CD4-positive, alpha-beta T cell treated with Interleukin-17A for 4 hours (primary cell): Measurements from ENCODE around the gene PLA2G4C.

Source experiments
- DNase-seq: peaks from one replicate; pipeline ENCODE4 v3.0.0-alpha.2; 2020; ENCODE audit warnings: mixed read lengths

The PLA2G4C gene

DNA sequence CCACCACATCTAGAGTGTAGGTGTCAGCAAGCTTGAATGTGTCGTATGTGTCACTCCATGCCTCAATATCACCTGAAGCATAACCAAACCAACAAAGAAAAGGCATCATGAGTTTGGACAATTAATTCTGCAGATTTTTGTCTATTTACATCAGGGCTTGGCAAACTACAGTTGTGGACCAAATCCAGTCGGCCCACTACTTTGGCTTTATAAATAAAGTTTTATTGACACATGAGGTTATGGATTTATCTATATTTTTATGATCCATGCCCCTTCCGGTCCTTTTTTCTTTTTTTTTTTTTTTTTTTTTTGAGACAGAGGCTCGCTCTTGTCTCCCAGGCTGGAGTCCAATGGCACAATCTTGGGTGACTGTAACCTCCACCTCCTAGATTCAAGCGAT is 57.5 kb downstream of the PLA2G4C start:
- DNase-seq: no peak

DNA sequence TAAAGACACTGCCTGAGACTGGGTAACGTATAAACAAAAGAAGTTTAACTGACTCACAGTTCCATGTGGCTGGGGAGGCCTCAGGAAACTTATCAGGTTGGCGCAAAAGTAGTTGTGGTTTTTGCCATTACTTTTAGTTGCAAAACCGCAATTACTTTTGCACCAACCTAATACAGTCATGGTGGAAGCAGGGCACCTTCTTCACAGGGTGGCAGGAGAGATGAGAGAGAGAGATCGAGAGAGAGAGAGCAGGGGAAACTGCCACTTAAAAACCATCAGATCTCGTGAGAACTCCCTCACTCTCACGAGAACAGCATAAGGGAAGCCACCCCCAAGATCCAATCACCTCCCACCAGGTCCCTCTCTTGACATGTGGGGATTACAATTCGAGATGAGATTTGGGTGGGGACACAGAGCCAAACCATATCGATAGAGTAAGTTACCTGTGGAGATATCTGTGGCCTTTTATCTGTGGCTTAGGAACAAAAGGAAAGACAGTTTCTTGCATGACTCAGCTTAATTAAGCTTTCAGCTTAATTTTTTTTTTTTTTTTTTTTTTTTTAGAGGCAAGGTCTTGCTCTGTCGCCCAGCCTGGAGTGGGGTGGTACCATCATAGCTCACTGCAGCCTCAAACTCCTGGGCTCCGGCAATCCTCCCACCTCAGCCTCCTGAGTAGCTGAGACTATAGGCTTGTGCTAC is 59.1 kb downstream of the PLA2G4C start:
- DNase-seq: no peak

DNA sequence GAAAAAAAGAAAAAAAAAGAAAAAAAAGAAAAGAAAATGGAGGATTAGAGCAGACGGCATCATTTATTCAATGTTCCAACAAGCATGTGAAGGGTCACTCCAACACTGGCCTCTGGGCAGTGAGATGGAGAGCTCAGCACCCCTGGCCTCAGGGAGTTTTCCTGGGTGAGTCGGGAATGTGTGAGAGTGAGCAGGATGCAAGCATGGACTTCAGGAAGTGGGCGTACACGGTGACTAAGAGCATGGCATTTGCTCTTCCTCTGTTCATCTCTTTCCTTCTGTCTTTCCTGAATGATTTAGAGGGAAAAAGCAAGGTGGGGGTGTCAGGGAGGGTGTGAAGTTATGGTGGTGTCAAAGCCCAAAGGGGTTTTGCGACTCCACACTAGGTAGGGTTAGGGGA is 66.1 kb downstream of the PLA2G4C start:
- no peak for DNase-seq

DNA sequence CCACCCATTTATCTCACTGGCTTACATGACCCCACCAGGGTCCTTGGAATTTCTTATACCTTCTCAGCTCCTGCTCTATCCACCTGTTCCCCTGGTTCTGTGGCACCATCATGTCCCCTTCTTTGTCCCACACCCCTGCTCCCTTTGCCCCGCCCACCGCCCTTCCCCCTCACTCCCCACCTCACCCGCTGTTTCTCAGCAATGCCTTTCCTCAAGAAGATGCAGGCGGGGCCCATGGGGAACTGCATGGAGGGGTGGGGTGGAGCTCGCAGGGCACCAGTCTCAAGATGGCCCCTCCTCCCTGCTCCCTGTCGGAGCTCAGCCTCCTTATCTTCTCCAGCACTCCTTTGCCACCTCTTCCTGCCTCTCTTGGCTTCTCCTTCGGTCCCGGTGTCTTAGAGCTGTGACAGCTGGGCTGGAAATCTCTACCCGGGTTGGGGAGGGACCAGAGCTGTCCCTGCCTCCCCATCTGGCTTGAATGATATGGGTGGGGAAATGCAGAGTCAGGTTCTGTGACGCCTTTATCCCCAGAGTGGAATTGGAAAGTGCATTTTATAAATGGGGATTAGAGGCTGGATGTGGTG is 66.8 kb downstream of the PLA2G4C start, which contains the start of gene CABP5:
Gene CABP5 (minus strand): TSS at position 405 of the 584 bp plus-strand sequence. CDS start 157 bp downstream, at position 248.
- DNase-seq: no peak

DNA sequence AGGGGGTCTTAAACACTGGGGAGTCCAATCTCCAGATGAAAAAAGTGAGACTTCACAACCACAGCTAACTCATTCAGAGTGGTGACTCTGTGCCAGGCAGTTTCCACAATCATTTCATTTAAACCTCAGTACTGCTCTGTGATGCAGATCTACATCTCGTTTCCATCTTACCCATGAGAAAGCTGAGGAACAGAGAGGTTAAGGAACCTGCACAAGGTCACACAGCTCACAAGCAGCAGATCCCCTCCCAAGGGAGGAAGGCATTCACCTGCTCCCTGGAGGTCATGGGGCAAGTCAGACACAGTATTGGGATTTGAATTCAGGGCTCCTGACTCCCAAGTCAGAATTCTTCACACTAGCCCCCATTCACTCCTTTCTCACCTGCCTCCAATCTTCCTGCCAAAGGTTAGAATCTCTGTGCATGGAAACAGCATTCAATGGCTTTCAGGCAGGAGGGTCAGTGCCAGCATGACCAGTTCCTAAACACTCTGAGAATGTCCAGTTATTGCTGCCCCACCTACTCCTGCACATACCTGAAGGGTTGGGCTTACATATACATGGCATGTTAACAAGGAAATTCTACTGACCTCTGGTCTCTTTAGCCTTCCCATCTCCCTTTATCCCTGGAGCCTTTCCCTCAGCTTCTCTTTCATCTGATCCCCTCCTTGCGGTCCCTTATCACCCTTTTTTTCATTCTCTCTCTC is 68.6 kb downstream of the PLA2G4C start:
- DNase-seq: no peak

DNA sequence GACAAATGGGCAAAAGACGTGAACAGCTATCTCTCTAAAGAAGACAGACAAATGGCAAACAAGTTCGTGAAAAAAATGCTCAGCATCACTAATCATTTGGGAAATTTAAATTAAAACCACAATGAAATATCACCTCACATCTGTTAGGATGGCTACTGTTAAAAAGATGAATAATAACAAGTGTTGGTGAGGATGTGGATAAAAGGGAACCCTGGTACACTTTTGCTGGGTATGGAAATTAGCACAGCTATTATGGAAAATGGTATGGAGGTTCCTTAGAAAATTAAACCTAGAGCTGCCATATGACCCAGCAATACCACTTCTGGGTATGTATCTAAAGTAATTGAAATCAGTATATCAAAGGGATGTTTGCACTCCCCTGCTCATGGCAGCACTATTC is 73.9 kb downstream of the PLA2G4C start:
- no peak for DNase-seq

DNA sequence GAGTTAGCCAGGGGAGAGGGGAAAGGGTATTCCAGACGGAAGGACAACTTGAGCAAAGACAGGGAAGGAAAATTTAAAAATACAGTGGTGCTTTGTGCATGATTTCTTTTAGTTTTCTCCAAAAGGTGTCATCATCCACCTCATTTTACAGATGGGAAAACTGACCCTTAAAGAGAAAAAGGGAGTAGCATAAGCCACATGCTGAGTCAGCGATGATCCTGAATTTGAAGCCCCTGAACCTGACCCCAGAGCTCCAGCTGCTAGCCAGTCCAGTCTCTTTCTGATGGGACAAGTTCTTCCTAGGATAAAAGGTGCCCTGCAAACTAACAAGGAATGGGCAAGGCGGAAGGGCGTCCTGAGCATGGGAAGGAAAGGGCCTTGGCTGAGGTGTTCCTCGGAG is 77.0 kb downstream of the PLA2G4C start:
- DNase-seq: no peak

DNA sequence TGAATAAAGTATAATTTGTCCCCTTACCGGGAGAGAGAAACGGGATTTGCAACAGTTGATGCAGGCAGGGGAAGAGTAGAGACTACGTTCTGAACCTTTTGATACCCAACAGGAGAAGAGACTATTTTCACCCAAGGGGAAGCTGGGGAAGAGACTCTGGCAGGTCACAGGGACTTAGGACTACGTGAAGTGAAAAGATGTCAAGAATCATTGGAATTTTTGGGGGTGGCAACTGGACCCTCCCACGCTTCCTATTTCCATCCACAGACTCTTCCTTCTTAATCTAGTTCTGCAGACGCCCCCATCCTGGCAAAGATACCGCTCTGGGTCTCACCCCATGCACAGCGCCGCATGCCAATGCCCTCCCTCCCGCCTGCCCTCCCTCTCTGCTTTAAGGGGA is 80.5 kb downstream of the PLA2G4C start:
- no peak for DNase-seq

DNA sequence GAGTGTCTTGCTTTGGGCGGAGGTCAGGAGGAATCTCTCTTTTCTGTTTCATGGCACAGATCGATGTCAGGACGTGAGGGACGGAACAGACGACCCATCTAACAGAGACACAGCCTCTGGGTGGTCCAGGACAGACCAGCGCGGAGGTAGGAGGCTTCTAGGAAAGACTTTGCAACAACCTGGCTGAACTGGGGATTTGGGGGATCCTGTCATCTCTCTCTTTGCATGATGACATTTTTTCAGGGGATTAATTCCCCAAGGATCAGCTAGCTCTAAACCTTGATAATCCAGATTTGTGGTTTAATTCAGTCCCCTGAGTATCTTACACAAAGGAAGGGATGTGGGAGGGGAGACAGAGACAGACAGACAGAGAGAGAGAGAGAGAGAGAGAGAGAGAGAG is 81.2 kb downstream of the PLA2G4C start:
- DNase-seq: no peak

DNA sequence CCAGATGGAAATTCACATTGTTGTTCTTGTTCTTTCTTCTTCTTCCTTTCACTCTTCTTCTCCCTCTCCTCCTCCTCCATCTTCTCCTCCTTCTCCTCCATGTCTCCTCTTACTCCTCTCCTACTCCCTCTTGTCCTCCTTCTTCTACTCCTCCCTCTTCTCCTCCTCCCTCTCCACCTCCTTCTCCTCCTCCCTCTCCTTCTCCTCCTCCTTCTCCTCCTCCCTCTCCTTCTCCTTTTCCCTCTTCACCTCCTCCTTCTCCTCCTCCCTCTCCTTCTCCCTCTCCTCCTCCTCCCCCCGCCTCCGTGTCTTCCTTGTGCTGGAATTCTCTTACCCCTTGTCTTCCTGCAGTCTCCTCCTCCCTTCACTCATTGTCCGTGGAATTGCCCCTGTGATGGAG is 85.1 kb downstream of the PLA2G4C start:
- no peak for DNase-seq

DNA sequence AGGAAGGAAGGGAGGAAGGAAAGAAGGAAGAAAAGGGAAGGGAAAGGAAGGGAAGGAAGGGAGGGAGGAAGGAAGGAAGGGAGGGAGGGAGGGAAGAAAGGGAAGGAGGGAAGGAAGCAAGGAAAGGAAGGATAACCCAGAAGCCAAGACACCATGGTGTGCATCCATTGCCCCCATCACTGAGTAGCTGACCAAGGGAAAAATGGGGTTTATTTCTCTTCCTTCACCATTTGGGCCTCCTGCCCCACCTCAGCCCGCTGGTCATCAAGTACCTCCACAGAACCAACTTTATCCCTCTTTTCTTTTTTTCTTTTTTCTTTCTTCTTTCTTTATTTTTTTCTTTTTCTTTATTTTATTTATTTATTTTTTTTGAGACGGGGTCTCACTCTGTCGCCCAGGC is 87.1 kb downstream of the PLA2G4C start:
- no peak for DNase-seq

DNA sequence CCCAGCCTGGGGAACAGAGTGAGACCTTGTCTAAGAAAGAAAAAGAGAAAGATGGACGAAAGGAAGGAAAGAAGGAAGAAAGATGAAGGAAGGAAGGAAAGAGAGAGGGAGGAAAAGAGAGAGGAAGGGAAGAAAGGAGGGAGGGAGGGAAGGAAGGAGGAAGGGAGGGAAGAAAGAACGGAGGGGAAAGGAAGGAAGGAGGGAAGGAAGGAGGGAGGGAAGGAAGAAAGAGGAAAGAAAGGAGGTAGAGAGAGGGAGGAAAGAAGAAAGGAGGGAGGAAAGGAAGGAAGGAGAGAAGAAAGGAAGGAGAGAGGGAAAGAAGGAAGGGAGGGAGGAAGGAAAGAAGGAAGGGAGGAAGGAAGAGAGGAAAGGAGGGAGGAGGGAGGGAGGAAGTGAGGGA is 87.6 kb downstream of the PLA2G4C start:
- no peak for DNase-seq

DNA sequence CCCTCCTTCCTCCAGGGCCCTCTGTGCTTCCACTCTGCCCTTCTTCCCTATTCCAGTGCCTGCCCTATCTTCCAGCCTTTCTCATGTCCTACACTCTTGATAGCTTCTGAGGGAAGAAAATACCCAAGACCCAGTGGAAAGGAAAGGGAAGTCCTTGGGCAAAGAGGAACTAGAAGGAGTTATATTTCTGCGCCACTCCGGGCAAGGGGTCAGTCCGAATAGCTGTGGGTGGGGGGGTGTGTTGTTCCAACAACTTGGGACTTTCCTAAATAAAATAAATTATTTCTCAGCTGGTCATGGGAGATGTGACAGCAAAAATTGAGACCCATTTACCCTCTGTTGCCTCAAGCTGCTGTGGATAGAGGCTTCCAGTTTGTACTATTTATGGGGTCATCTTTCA is 89.9 kb downstream of the PLA2G4C start:
- DNase-seq: no peak

DNA sequence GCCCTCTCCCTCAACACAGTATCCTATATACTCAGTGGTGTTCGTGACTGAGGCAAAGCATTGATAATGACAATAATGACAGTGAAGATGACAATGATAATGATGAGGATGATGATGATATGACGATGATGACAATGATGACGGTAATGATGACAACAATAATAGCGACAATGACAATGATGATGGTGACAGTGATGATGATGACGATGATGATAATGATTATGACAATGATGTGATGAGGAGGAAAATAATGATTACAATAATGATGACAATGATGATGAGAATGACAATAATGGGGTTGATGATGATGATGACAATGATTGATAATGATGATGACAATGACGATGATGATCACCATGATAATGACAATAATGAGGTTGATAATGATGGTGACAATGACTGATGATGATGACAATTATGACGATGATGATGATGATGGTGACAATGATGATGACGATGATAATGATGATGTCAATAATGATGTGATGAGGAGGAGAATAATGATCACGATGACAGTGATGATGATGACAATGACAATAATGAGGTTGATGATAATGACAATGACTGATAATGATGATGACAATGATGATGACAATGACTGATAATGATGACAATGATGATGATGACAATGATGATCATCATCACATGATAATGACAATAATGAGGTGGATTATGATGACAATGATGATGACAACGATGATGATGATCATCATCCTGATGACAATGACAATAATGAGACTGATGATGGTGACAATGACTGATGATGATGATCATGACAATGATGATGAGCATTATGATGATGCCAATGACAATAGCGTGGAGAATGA is 99.5 kb downstream of the PLA2G4C start:
- no peak for DNase-seq

DNA sequence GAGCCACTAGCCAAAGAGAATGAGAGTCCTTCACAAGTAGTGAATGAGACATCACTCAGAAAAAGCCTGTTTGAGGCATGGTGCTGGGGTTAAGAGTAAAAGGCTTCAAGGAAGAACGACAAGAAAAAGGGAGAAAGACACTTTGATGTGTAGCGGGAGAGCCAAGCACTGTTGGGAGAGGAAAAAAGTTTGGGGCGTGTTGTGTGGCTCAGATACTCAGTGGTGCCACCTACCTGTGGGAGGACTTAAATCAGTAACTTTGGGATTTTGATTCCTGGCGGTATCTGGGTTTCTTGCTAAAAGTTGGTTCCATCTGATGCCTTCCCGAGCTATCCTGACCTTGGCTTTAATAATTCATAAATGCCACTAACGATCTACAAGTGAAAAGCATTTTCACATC is 103.9 kb downstream of the PLA2G4C start:
- DNase-seq: no peak

DNA sequence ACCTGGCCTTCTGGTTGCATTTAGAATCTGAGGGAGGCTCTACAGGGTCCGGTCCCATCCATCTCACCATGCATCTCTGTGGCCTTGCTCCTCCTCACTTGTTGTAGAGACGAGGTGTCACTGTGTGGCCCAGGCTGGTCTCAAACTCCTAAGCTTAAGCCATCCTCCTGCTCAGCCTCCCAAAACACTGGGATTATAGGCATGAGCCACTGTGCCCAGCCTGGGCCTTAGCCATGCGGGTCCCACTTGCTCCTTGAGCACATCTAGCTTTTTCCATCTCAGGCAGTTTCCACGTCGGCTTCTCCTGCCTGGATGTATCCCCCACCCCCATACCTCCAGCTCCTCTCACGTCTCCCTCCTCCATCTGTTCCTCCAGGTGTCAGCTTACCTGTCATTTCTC is 106.4 kb downstream of the PLA2G4C start:
- DNase-seq: no peak

DNA sequence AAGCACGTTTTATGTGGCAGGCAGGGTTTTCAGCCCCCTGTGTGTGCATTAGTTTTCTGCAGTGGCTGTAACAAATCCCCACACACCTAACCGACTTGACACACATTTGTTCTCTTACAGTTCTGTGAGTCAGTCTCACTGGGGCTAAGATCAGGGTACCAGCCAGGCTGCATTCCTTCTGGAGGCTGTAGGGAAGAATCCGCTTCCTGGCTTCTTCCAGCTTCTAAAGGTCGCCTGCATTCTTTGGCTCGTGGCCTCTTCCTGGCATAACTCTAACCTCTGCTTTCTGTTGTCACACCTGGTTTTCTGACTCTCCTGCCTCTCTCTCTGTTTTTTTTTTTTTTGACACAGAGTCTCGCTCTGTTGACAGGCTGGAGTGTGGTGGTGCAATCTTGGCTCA is 109.8 kb downstream of the PLA2G4C start:
- DNase-seq: no peak

DNA sequence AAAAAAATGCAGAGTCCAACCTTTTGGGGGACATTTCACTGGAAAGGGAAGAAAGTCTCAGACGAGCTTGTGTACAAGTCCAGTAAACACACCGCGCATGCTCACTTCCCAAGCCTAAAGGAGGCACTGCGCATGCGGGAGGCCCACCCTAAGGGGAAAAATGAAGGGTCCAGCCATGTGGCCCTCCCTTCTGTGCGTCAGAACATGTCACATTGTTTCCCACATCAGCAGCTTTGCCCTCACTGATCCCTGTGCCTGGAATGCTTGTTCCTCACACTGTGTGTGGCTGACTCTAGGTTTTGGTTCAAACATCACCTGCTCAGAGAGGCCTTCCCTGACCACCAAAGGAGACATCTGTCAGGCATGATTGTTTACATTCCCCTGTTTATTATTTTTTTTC is 111.8 kb downstream of the PLA2G4C start:
- no peak for DNase-seq
